ENCODE results near the gene CTNS.

DNA sequence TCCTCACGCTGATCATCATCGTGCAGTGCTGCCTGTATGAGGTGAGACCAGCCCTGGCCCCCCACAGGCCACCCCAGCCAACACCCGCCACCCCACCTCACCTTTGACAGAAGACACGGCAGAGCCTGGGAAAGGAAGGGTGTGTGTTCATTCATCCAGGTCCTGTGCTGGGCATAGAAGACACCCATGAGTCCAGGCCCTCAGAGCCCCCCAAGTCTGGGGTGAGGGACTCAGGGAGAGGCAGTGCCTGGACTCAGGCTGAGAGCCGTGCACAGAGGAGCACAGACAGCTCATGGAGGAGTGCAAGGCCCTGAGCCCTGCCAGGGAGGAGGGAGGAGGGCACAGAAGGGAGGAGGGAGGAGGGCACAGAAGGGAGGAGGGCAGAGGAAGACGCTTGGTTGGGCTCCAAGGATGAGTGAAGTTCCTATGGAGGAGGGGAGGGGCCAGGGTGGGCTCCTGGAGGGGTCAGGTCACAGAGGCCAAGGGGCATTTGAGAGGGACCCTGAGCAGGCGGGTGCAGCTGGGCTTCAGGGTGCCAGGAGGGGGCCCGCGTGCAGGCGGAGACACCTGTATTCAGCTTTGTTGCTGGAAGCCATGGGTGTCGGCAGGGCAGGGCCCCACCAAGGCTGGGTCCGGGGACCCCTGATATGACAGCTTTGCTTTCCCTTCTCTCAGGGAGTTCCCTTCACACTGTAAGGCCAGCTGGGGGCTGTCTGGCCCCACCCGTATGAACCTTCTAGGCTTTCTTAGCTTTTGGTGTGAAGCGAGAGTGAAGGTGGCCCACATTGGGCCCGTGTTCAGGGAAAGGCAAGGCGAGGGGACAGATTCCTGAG, 20.4 kb downstream of the CTNS start:
- TF ChIP-seq POLR2A (IDR thresholded peaks at IDR 0.05) (no peak), EP300 (IDR thresholded peaks at IDR 0.05; ENCODE audit: low read depth) (no peak), POLR2AphosphoS5 (IDR thresholded peaks at IDR 0.05) (no peak)
- TF ChIP-seq, protein P1, sequence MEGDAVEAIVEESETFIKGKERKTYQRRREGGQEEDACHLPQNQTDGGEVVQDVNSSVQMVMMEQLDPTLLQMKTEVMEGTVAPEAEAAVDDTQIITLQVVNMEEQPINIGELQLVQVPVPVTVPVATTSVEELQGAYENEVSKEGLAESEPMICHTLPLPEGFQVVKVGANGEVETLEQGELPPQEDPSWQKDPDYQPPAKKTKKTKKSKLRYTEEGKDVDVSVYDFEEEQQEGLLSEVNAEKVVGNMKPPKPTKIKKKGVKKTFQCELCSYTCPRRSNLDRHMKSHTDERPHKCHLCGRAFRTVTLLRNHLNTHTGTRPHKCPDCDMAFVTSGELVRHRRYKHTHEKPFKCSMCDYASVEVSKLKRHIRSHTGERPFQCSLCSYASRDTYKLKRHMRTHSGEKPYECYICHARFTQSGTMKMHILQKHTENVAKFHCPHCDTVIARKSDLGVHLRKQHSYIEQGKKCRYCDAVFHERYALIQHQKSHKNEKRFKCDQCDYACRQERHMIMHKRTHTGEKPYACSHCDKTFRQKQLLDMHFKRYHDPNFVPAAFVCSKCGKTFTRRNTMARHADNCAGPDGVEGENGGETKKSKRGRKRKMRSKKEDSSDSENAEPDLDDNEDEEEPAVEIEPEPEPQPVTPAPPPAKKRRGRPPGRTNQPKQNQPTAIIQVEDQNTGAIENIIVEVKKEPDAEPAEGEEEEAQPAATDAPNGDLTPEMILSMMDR (IDR thresholded peaks at IDR 0.05): no peak

Data from transverse colon (tissue), 4 donors.